Osteoblast (primary cell): ENCODE measurements around the gene MAT2A. TPM values are rescaled to one million over a fixed set of nuclear protein-coding genes. Genes with fewer than 3 reads are reported as not detected.

Experiments
- DNase-seq: peaks from one replicate; pipeline ENCODE4 v3.0.0; 2011; ENCODE audit warnings: low spot score, mixed read lengths; ENCODE audit not compliant: insufficient read length; ENCODE audit errors: missing footprints
- H2AFZ ChIP-seq: 2 replicates; pipeline ENCODE4 v1.6.0; 2011; ENCODE audit warnings: mild to moderate bottlenecking, low read length
- H3K27ac ChIP-seq: 2 replicates; pipeline ENCODE4 v1.5.1; 2011; ENCODE audit warnings: mild to moderate bottlenecking, low read depth, low read length, moderate library complexity
- H3K27me3 ChIP-seq: 2 replicates; pipeline ENCODE4 v1.6.0; 2012; ENCODE audit warnings: mild to moderate bottlenecking, control low read depth, inconsistent platforms, low read length, moderate library complexity; ENCODE audit not compliant: insufficient read depth
- H3K36me3 ChIP-seq: 2 replicates; pipeline ENCODE4 v1.5.1; 2011; ENCODE audit warnings: mild to moderate bottlenecking, low read length, control low read depth, moderate library complexity; ENCODE audit not compliant: insufficient read depth
- H3K4me1 ChIP-seq: 2 replicates; pipeline ENCODE4 v1.5.1; 2011; ENCODE audit warnings: mild to moderate bottlenecking, low read length, control low read depth, moderate library complexity; ENCODE audit not compliant: insufficient read depth
- H3K4me2 ChIP-seq: 2 replicates; pipeline ENCODE4 v1.6.0; 2011; ENCODE audit warnings: mild to moderate bottlenecking, low read length; ENCODE audit not compliant: insufficient read depth
- H3K4me3 ChIP-seq: fragments of 200-600 bp; sonication (generic); 3 replicates; pipeline ENCODE4 v1.5.1; 2012; ENCODE audit warnings: mild to moderate bottlenecking, low read length, inconsistent platforms; ENCODE audit not compliant: insufficient read depth
- H3K79me2 ChIP-seq: 2 replicates; pipeline ENCODE4 v1.6.0; 2012; ENCODE audit warnings: mild to moderate bottlenecking, low read length, control low read depth, inconsistent platforms; ENCODE audit not compliant: insufficient read depth
- H3K9me3 ChIP-seq: 2 replicates; pipeline ENCODE4 v1.5.1; 2011; ENCODE audit warnings: low read depth, low read length, control low read depth
- H4K20me1 ChIP-seq: 2 replicates; pipeline ENCODE4 v1.6.0; 2012; ENCODE audit warnings: mild to moderate bottlenecking, low read length, control low read depth; ENCODE audit not compliant: insufficient read depth
- CTCF ChIP-seq: IDR thresholded peaks from 2 replicates; pipeline ENCODE4 v1.5.1; 2011; ENCODE audit warnings: mild to moderate bottlenecking, low read depth, low read length, moderate library complexity; ENCODE audit errors: extremely low read depth
- total RNA-seq: library from RNA; depleted of rRNA; stranded (reverse); fragments of >200 nt; gene quantifications from 2 replicates; pipeline ENCODE4 v1.2.3, GENCODE V29; 2012

The MAT2A gene
- total RNA-seq, 1 donor = 124 TPM

GRCh38 chr2:85497944-85498630 is 40.9 kb upstream of the MAT2A start:
- Histone ChIP-seq H3K36me3 (no peaks in the 10 kb centered on the region), H3K27ac (no peak overlapping the region), H3K4me2 (no peak overlapping the region), H3K4me1 (peaks cover 7% of the 10 kb centered on the region), H3K9me3 (no peaks in the 10 kb centered on the region), H4K20me1 (no peaks in the 10 kb centered on the region), H3K79me2 (no peaks in the 10 kb centered on the region), H3K4me3 (no peak overlapping the region), H2AFZ (no peak overlapping the region), H3K27me3 (no peaks in the 10 kb centered on the region)
- DNase-seq = no peak
- no peak for TF ChIP-seq CTCF

- Histone ChIP-seq H3K4me3 (no peak overlapping the region), H3K9me3 (no peaks in the 10 kb centered on the region), H3K4me1 (peaks cover 38% of the 10 kb centered on the region), H3K36me3 (no peaks in the 10 kb centered on the region), H3K27ac (no peak overlapping the region), H3K4me2 (no peak overlapping the region), H3K27me3 (no peaks in the 10 kb centered on the region), H2AFZ (no peak overlapping the region), H4K20me1 (no peaks in the 10 kb centered on the region), H3K79me2 (no peaks in the 10 kb centered on the region)
- no peak for TF ChIP-seq CTCF
- no peak for DNase-seq
Measured at GRCh38 chr2:85501248-85501647, 37.7 kb upstream of the MAT2A start.

- H3K4me1 ChIP-seq = peaks cover 49% of the 10 kb centered on the region
- H3K4me2 ChIP-seq = no peak overlapping the region
- no peaks in the 10 kb centered on the region for H3K27me3 ChIP-seq
- TF ChIP-seq CTCF = no peak
- H3K36me3 ChIP-seq = no peaks in the 10 kb centered on the region
- no peak for DNase-seq
- no peaks in the 10 kb centered on the region for H4K20me1 ChIP-seq
- no peak overlapping the region for H2AFZ ChIP-seq
- H3K79me2 ChIP-seq = no peaks in the 10 kb centered on the region
- no peak overlapping the region for H3K27ac ChIP-seq
- H3K4me3 ChIP-seq = no peak overlapping the region
- H3K9me3 ChIP-seq = no peaks in the 10 kb centered on the region
Measured at GRCh38 chr2:85502720-85503119, 36.2 kb upstream of the MAT2A start.

GRCh38 chr2:85503168-85503850 is 35.7 kb upstream of the MAT2A start:
- H3K9me3 ChIP-seq = no peaks in the 10 kb centered on the region
- no peak for TF ChIP-seq CTCF
- no peaks in the 10 kb centered on the region for H3K27me3 ChIP-seq
- no peaks in the 10 kb centered on the region for H3K79me2 ChIP-seq
- H3K4me2 ChIP-seq = no peak overlapping the region
- DNase-seq = no peak
- H3K27ac ChIP-seq = peak overlapping the region; percentile 79
- peaks cover 49% of the 10 kb centered on the region for H3K4me1 ChIP-seq
- no peak overlapping the region for H2AFZ ChIP-seq
- H3K36me3 ChIP-seq = no peaks in the 10 kb centered on the region
- H3K4me3 ChIP-seq = no peak overlapping the region
- no peaks in the 10 kb centered on the region for H4K20me1 ChIP-seq
